Ishikawa (cell line): Measurements from ENCODE around the gene BCO2.

Experiments used
- CEBPB ChIP-seq: IDR thresholded peaks from 2 replicates; pipeline ENCODE4 v1.6.1; 2012
- CREB1 ChIP-seq: IDR thresholded peaks from 2 replicates; pipeline ENCODE4 v1.6.1; 2012; ENCODE audit warnings: low read depth
- EGR1 ChIP-seq: IDR thresholded peaks from 2 replicates; pipeline ENCODE4 v1.6.1; 2012
- EP300 ChIP-seq: IDR thresholded peaks from 2 replicates; pipeline ENCODE4 v1.6.1; 2012; ENCODE audit warnings: borderline replicate concordance
- FOXM1 ChIP-seq: IDR thresholded peaks from 2 replicates; pipeline ENCODE4 v1.6.1; 2012; ENCODE audit warnings: low read depth, borderline replicate concordance
- MAX ChIP-seq: IDR thresholded peaks from 2 replicates; pipeline ENCODE4 v1.6.1; 2012
- NFIC ChIP-seq: IDR thresholded peaks from 2 replicates; pipeline ENCODE4 v1.6.1; 2012
- RAD21 ChIP-seq: IDR thresholded peaks from 2 replicates; pipeline ENCODE4 v1.6.1; 2012; ENCODE audit warnings: low read depth
- REST ChIP-seq: IDR thresholded peaks from 2 replicates; pipeline ENCODE4 v1.6.1; 2012; ENCODE audit warnings: low read depth, mild to moderate bottlenecking
- TAF1 ChIP-seq: IDR thresholded peaks from 2 replicates; pipeline ENCODE4 v1.6.1; 2012; ENCODE audit warnings: low read depth, mild to moderate bottlenecking
- TCF12 ChIP-seq: IDR thresholded peaks from 2 replicates; pipeline ENCODE4 v1.6.1; 2012; ENCODE audit warnings: low read depth
- TEAD4 ChIP-seq: IDR thresholded peaks from 2 replicates; pipeline ENCODE4 v1.6.1; 2012
- USF1 ChIP-seq: IDR thresholded peaks from 2 replicates; pipeline ENCODE4 v1.6.1; 2012
- YY1 ChIP-seq: IDR thresholded peaks from 2 replicates; pipeline ENCODE4 v1.6.1; 2012; ENCODE audit warnings: low read depth
- ZBTB7A ChIP-seq: IDR thresholded peaks from 2 replicates; pipeline ENCODE4 v1.6.1; 2012; ENCODE audit warnings: low read depth

Gene BCO2

GRCh38 chr11:112221274-112221835, 46.0 kb downstream of the BCO2 start:
- TF ChIP-seq CREB1 (no peak), NFIC (no peak), REST (no peak), TEAD4 (no peak), YY1 (no peak), USF1 (no peak), CEBPB (no peak), RAD21 (no peak), FOXM1 (no peak), ZBTB7A (no peak), MAX (no peak), TAF1 (no peak), TCF12 (no peak), EP300 (no peak), EGR1 (no peak)

- TF ChIP-seq ZBTB7A, result no peak
Observed at GRCh38 chr11:112222303-112222702, 47.0 kb downstream of the BCO2 start.

- TF ChIP-seq TEAD4 (no peak), YY1 (no peak)
Observed at GRCh38 chr11:112223121-112223520, 47.8 kb downstream of the BCO2 start.

DNA sequence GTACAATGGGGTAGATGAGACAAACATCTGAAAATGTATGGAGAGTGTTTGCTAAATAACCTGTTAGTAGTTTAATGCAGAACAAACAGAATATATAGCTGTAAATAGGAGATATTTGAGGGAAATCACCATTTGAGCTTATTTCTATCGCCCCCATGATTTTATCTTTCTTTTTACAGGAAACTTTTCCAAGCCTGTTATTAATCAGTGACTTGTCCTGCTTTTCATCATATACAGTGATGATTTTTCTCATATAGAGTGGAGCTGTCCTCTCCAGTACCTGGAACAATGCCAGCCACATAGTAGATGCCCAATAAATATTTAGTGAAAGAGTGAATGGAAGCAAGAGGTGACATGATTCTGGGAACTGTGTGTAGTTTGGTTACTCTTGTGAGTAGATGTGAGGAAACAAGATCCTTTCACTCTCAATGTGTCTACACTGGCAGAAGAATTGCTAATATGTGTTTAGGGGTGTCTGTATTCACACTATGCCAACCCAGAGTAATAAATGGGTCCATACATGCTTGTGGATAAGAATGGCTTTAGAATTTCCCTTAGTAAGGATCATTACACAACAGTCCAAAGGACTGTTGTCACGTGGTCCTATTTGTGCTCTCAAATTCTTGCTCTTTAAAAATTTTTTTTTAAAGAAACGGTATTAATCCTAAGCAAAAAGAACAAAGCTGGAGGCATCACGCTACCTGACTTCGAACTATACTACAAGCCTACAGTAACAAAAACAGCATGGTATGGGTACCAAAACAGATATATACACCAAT, 48.6 kb downstream of the BCO2 start:
- TF ChIP-seq TAF1, result no peak
- no peak for TF ChIP-seq ZBTB7A
- TF ChIP-seq CREB1, result no peak
- no peak for TF ChIP-seq TEAD4

- TF ChIP-seq EGR1 (no peak), TEAD4 (no peak), USF1 (no peak), YY1 (no peak), MAX (no peak), RAD21 (no peak), TCF12 (no peak), FOXM1 (no peak), CREB1 (no peak), CEBPB (no peak), REST (no peak), TAF1 (no peak), EP300 (no peak), NFIC (no peak), ZBTB7A (no peak)
Observed at GRCh38 chr11:112225753-112226061, 50.4 kb downstream of the BCO2 start.

GRCh38 chr11:112226062-112226830, 50.9 kb downstream of the BCO2 start, which contains the start of gene PTS:
Gene PTS, plus strand, starts transcription at chr11:112226428. Its CDS starts 16 bp downstream, at chr11:112226444.
- TF ChIP-seq REST, result no peak
- TF ChIP-seq EGR1, result no peak
- no peak; the same call in 1 of the 2 replicates for TF ChIP-seq ZBTB7A
- TF ChIP-seq TCF12, result 0 out of 2 replicates have a peak, but pooled peaks have one; percentile 31
- peak; percentile 59; the same call in 1 of the 2 replicates for TF ChIP-seq MAX
- TF ChIP-seq NFIC, result no peak
- no peak for TF ChIP-seq CEBPB
- no peak for TF ChIP-seq RAD21
- no peak for TF ChIP-seq EP300
- TF ChIP-seq FOXM1, result no peak
- TF ChIP-seq USF1, result no peak
- TF ChIP-seq TAF1, result peak; percentile 64
- no peak for TF ChIP-seq TEAD4
- no peak for TF ChIP-seq YY1
- no peak for TF ChIP-seq CREB1
